HepG2 (cell line): ENCODE data around the gene CCDC157. TPM values are rescaled to one million over a fixed set of nuclear protein-coding genes. Genes with fewer than 3 reads are reported as not detected.

Experiments used
- ATAC-seq: fragments of 200-7000 bp; cut with Tn5 transposase; 3 replicates; pipeline ENCODE4 v1.9.1; 2020; ENCODE audit warnings: mild to moderate bottlenecking, moderate library complexity
- BruUV-seq: library from RNA; stranded (reverse); fragments of 400-500 nt; replicated peaks from 2 replicates; lab custom pipeline; 2021; lab: Mats Ljungman, UMichigan
- CTCF ChIA-PET: fragments of 300-600 bp; formaldehyde crosslinking; extraction: SDS; loops from one replicate; lab custom pipeline; 2021; ENCODE audit warnings: low total read pairs, inconsistent platforms, low intra/inter-chr PET ratio; lab: Yijun Ruan, JAX
- POLR2A ChIA-PET: fragments of 350-600 bp; sonication (Branson Sonifier 250); formaldehyde crosslinking; loops from one replicate; lab custom pipeline; 2020; ENCODE audit warnings: antibody characterized with exemption, inconsistent platforms; lab: Yijun Ruan, JAX
- DNase-seq: peaks from one replicate; pipeline ENCODE4 v3.0.0-alpha.2; 2015; ENCODE audit warnings: low spot score
- FAIRE-seq: peaks from 3 replicates; lab custom pipeline; 2011; peaks lifted over from hg19 to GRCh38; lab: Jason Lieb, UNC
- H2AFZ ChIP-seq: one replicate; pipeline ENCODE4 v1.6.1; 2011; ENCODE audit warnings: low read length, inconsistent platforms
- H3K27ac ChIP-seq: fragments of 300-600 bp; 3 replicates; pipeline ENCODE4 v1.8.0; 2011; ENCODE audit warnings: mixed run types, mild to moderate bottlenecking, mixed read lengths, low read length, inconsistent platforms; ENCODE audit not compliant: insufficient read depth; ENCODE audit errors: extremely low read length
- H3K27me3 ChIP-seq, 2 experiments: fragments of 200-600 bp in 1 of 2; 2 replicates in 1 of 2; 3 replicates in 1 of 2; pipeline versions ENCODE4 v1.6.0 to v1.8.0; 2011; ENCODE audit warnings: low read length in 2 of 2, mild to moderate bottlenecking in 2 of 2, moderate library complexity in 2 of 2, inconsistent platforms in 1 of 2; ENCODE audit not compliant: insufficient read depth in 2 of 2, control insufficient read depth in 1 of 2
- H3K36me3 ChIP-seq, 2 experiments: fragments of 200-600 bp in 1 of 2; replicated peaks in 1 of 2; 2 replicates in 1 of 2; 3 replicates in 1 of 2; pipeline versions ENCODE4 v1.5.1 to v1.8.0; 2011; ENCODE audit warnings: low read length in 2 of 2, inconsistent platforms in 1 of 2; ENCODE audit not compliant: insufficient read depth in 2 of 2, control insufficient read depth in 1 of 2
- H3K4me1 ChIP-seq: 2 replicates; pipeline ENCODE4 v1.5.1; 2012; ENCODE audit warnings: low read length, inconsistent platforms; ENCODE audit not compliant: insufficient read depth
- H3K4me2 ChIP-seq: 2 replicates; pipeline ENCODE4 v1.6.0; 2011; ENCODE audit warnings: low read depth, low read length, inconsistent platforms
- H3K4me3 ChIP-seq, 3 experiments: fragments of 200-600 bp in 1 of 3; sonication (generic), shearing (Covaris generic) in 1 of 3; replicated peaks in 1 of 3; 2 replicates each; pipeline ENCODE4 v1.5.1; 2011 to 2016; ENCODE audit warnings: low read length in 3 of 3, inconsistent platforms in 2 of 3, low read depth in 2 of 3, mild to moderate bottlenecking in 2 of 3, control low read depth in 1 of 3, mixed read lengths in 1 of 3; ENCODE audit not compliant: insufficient read depth in 1 of 3
- H3K79me2 ChIP-seq: one replicate; pipeline ENCODE4 v1.6.1; 2011; ENCODE audit warnings: low read length, inconsistent platforms; ENCODE audit not compliant: insufficient read depth
- H3K9ac ChIP-seq: 2 replicates; pipeline ENCODE4 v1.6.0; 2011; ENCODE audit warnings: mild to moderate bottlenecking, low read depth, low read length, inconsistent platforms; ENCODE audit not compliant: insufficient read depth
- H3K9me3 ChIP-seq: 2 replicates; pipeline ENCODE4 v1.5.1; 2012; ENCODE audit warnings: mild to moderate bottlenecking, low read length
- H4K20me1 ChIP-seq: 2 replicates; pipeline ENCODE4 v1.6.0; 2011; ENCODE audit warnings: inconsistent platforms, mild to moderate bottlenecking, low read length, moderate library complexity; ENCODE audit not compliant: insufficient read depth
- AHDC1 ChIP-seq: sonication (generic); formaldehyde crosslinking; IDR thresholded peaks from 2 replicates; pipeline ENCODE4 v1.5.1; 2020; ENCODE audit warnings: mild to moderate bottlenecking, missing genetic modification reagents, borderline replicate concordance
- CBX2 ChIP-seq, 2 experiments: fragments of 200-600 bp in 1 of 2; sonication (generic); formaldehyde crosslinking in 1 of 2; IDR thresholded peaks; 2 replicates each; pipeline versions ENCODE4 v1.7.0 to v1.8.1; 2018 to 2022; ENCODE audit warnings: low read depth in 2 of 2, low read length in 1 of 2, mild to moderate bottlenecking in 1 of 2, missing genetic modification reagents in 1 of 2
- FLYWCH1 ChIP-seq: sonication (generic); formaldehyde crosslinking; IDR thresholded peaks from 2 replicates; pipeline ENCODE4 v1.8.1; 2023; ENCODE audit warnings: mild to moderate bottlenecking, missing genetic modification reagents
- HHEX ChIP-seq: IDR thresholded peaks from 2 replicates; pipeline ENCODE4 v1.6.1; 2016; ENCODE audit warnings: control low read depth
- NR0B2 ChIP-seq: sonication (generic); formaldehyde crosslinking; IDR thresholded peaks from 2 replicates; pipeline ENCODE4 v1.4.0; 2020; ENCODE audit warnings: mild to moderate bottlenecking, missing genetic modification reagents
- RAD21 ChIP-seq: fragments of 450-650 bp; formaldehyde crosslinking; IDR thresholded peaks from 2 replicates; pipeline ENCODE4 v1.5.0; 2020; ENCODE audit warnings: mild to moderate bottlenecking
- SP4 ChIP-seq: sonication (generic); formaldehyde crosslinking; IDR thresholded peaks from 2 replicates; pipeline ENCODE4 v1.8.1; 2023; ENCODE audit warnings: mild to moderate bottlenecking, missing genetic modification reagents
- THAP11 ChIP-seq: IDR thresholded peaks from 2 replicates; pipeline ENCODE4 v1.6.1; 2016; ENCODE audit warnings: missing biosample characterization, missing genetic modification reagents
- ZBED4 ChIP-seq: sonication (generic); formaldehyde crosslinking; IDR thresholded peaks from 2 replicates; pipeline ENCODE4 v1.4.0; 2020; ENCODE audit warnings: missing genetic modification reagents, borderline replicate concordance
- ZFP36 ChIP-seq: fragments of 150-350 bp; IDR thresholded peaks from 2 replicates; pipeline ENCODE4 v1.6.1; 2018; ENCODE audit warnings: borderline replicate concordance, low read length, low read depth; ENCODE audit not compliant: partially characterized antibody
- ZNF101 ChIP-seq: sonication (generic); formaldehyde crosslinking; IDR thresholded peaks from 2 replicates; pipeline ENCODE4 v1.4.0; 2020; ENCODE audit warnings: mild to moderate bottlenecking, low read depth, missing genetic modification reagents, borderline replicate concordance
- ZNF124 ChIP-seq: sonication (generic); formaldehyde crosslinking; IDR thresholded peaks from 2 replicates; pipeline ENCODE4 v1.4.0; 2020; ENCODE audit warnings: missing genetic modification reagents
- ZNF230 ChIP-seq: sonication (generic); formaldehyde crosslinking; IDR thresholded peaks from 2 replicates; pipeline ENCODE4 v1.4.0; 2020; ENCODE audit warnings: mild to moderate bottlenecking, missing genetic modification reagents
- ZNF3 ChIP-seq: IDR thresholded peaks from 2 replicates; pipeline ENCODE4 v1.7.0; 2017; ENCODE audit warnings: inconsistent platforms
- ZNF530 ChIP-seq: sonication (generic); formaldehyde crosslinking; IDR thresholded peaks from 2 replicates; pipeline ENCODE4 v1.5.0; 2020; ENCODE audit warnings: low read depth, mild to moderate bottlenecking, missing genetic modification reagents
- ZNF570 ChIP-seq: sonication (generic); formaldehyde crosslinking; IDR thresholded peaks from 2 replicates; pipeline ENCODE4 v1.4.0; 2020; ENCODE audit warnings: mild to moderate bottlenecking, missing genetic modification reagents, borderline replicate concordance
- WGBS: methylation state at CpG from one replicate; pipeline ENCODE4 v1.1.6; 2017; ENCODE audit warnings: low lambda C conversion rate; 5-methylcytosine and 5-hydroxymethylcytosine counted together
- in situ Hi-C: cut with HindIII; loops from 2 replicates; pipeline ENCODE4 v1.10.0; 2017; ENCODE audit warnings: low pct_unique_long_range_greater_than_20kb; ENCODE audit not compliant: extremely low pct_ligation_motif_present
- intact Hi-C: fragments of 100-400 bp; cut with micrococcal nuclease; formaldehyde crosslinking; loops from one replicate; pipeline ENCODE4 v1.10.0; 2022; ENCODE audit not compliant: unreplicated experiment
- polyA plus RNA-seq, 8 experiments: library from polyadenylated mRNA; depleted of rRNA in 3 of 8; stranded (reverse) in 7 of 8; unstranded in 1 of 8; fragments of >200 nt; fragmentation: Illumina TruSeq in 4 of 8; extraction: Trizol in 4 of 8; gene quantifications; 2 replicates each; pipeline versions ENCODE4 v1.2.1 to v1.2.3, GENCODE V29; 2011 to 2016; ENCODE audit warnings: low read depth in 4 of 8, missing spikeins in 1 of 8, mixed read lengths in 1 of 8; ENCODE audit not compliant: insufficient read depth in 1 of 8
- total RNA-seq, 5 experiments: library from RNA; depleted of rRNA; stranded (reverse); fragments of >200 nt; fragmentation: Illumina TruSeq; extraction: Trizol; gene quantifications; 2 replicates each; pipeline ENCODE4 v1.2.3, GENCODE V29; 2016; ENCODE audit warnings: low read depth in 1 of 5

Gene CCDC157
- total and polyA plus RNA-seq, 2 of the 13 experiments (the other 11 are each of a cell fraction or from before 2014, with no cell fraction given), result 1.4 to 1.6 TPM

- CTCF ChIA-PET, result no interaction called here
- FAIRE-seq (no peak), ATAC-seq (no peak), DNase-seq (no peak)
- 98% methylated on average over 6 of the region's 8 CpGs for WGBS
- Histone ChIP-seq H4K20me1 (no peaks in the 10 kb centered on the region; the same call in 1 of the 2 replicates), H3K9me3 (no peaks in the 10 kb centered on the region), H3K4me1 (peaks cover 26% of the 10 kb centered on the region), H3K4me3 (no peak overlapping the region), H3K27me3 (no peaks in the 10 kb centered on the region), H3K9ac (no peak overlapping the region), H3K4me2 (no peak overlapping the region), H3K79me2 (no peaks in the 10 kb centered on the region), H3K36me3 (peaks cover 52 to 94% of the 10 kb centered on the region in 2 experiments), H2AFZ (no peak overlapping the region), H3K27ac (no peak overlapping the region)
- no TSS peak for BruUV-seq
- intact Hi-C loops, result no loop called here
- in situ Hi-C loops, result no loop called here
- POLR2A ChIA-PET, result interaction anchor here (0.6 to 2.3 kb wide), 2 partner anchors 11 to 500 kb away, joined by 3 to 11 read pairs; partner anchors contain the start of genes ASCC2 and TBC1D10A
- no peak for TF ChIP-seq CBX2 (IDR thresholded peaks at IDR 0.05; ENCODE audit: low read depth, low read length)
- no peak for TF ChIP-seq CBX2 (CRISPR knock-in tag; IDR thresholded peaks at IDR 0.05; ENCODE audit: low read depth)
- TF ChIP-seq ZNF3, result no peak
- TF ChIP-seq HHEX (CRISPR knock-in tag), result no peak
- no peak for TF ChIP-seq THAP11 (CRISPR knock-in tag)
- no peak for TF ChIP-seq RAD21 (CRISPR knock-in tag)
- no peak for TF ChIP-seq FLYWCH1 (CRISPR knock-in tag)
- no peak for TF ChIP-seq ZNF101 (CRISPR knock-in tag)
- no peak for TF ChIP-seq SP4 (CRISPR knock-in tag)
- TF ChIP-seq ZNF530 (CRISPR knock-in tag), result no peak
- TF ChIP-seq ZNF570 (CRISPR knock-in tag), result no peak
- TF ChIP-seq ZBED4 (CRISPR knock-in tag), result no peak
- TF ChIP-seq ZNF230 (CRISPR knock-in tag), result no peak
- no peak for TF ChIP-seq NR0B2
- no peak for TF ChIP-seq ZFP36
- no peak for TF ChIP-seq ZNF124 (CRISPR knock-in tag)
- no peak for TF ChIP-seq AHDC1 (CRISPR knock-in tag)
Measured at GRCh38 chr22:30337461-30337778, 19.4 kb upstream of the CCDC157 start.
